ENCODE data around the gene MYOD1. TPM values are rescaled to one million over a fixed set of nuclear protein-coding genes. Genes with fewer than 3 reads are reported as not detected.

Gene MYOD1
- total RNA-seq, 1 experiment from 2014 or later: not detected

DNA sequence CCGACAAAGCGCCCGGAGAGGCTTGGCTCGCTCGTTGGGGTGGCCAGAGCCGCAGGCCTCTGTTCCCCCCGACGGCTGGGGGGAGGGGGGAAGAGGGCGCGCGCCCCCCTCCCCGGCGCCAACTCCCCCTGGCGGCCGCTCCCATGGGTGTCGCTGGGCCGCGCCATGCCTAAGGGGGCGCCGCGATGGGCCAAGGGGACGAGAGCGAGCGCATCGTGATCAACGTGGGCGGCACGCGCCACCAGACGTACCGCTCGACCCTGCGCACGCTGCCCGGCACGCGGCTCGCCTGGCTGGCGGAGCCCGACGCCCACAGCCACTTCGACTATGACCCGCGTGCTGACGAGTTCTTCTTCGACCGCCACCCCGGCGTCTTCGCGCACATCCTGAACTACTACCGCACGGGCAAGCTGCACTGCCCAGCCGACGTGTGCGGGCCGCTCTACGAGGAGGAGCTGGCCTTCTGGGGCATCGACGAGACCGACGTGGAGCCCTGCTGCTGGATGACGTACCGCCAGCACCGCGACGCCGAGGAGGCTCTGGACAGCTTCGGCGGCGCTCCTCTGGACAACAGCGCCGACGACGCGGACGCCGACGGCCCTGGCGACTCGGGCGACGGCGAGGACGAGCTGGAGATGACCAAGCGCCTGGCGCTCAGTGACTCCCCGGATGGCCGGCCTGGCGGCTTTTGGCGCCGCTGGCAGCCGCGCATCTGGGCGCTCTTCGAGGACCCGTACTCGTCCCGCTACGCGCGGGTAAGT lies 16.6 kb downstream of the MYOD1 start:
- Histone ChIP-seq H3K4me1 (ENCODE audit: control insufficient read depth, insufficient read depth, low read length) (no peaks in the 10 kb centered on the region), H3K9me3 (ENCODE audit: control insufficient read depth, insufficient read depth, low read depth, low read length) (no peaks in the 10 kb centered on the region), H3K27me3 (ENCODE audit: control insufficient read depth, insufficient read depth, low read length) (no peaks in the 10 kb centered on the region), H3K27ac (ENCODE audit: low read length) (no peak overlapping the region), H3K4me3 (ENCODE audit: low read depth in 2 of 2, low read length in 2 of 2) (no peak overlapping the region), H3K36me3 (ENCODE audit: control insufficient read depth, insufficient read depth, low read length) (no peaks in the 10 kb centered on the region)
- no TSS peak for BruUV-seq (replicated peaks)
- in situ Hi-C loops (cut with HindIII; ENCODE audit: low pct_unique_long_range_greater_than_20kb, low sequenced_read_pairs): no loop called here
- DNase-seq (ENCODE audit: low read depth, low spot score): no peak
- no peak for TF ChIP-seq REST (IDR thresholded peaks at IDR 0.05; ENCODE audit: insufficient read depth in 1 of 2, low read depth in 2 of 2, low read length in 1 of 2)
- TF ChIP-seq POLR2AphosphoS5 (IDR thresholded peaks at IDR 0.05; ENCODE audit: low read depth, low read length): no peak
- TF ChIP-seq, protein P1, sequence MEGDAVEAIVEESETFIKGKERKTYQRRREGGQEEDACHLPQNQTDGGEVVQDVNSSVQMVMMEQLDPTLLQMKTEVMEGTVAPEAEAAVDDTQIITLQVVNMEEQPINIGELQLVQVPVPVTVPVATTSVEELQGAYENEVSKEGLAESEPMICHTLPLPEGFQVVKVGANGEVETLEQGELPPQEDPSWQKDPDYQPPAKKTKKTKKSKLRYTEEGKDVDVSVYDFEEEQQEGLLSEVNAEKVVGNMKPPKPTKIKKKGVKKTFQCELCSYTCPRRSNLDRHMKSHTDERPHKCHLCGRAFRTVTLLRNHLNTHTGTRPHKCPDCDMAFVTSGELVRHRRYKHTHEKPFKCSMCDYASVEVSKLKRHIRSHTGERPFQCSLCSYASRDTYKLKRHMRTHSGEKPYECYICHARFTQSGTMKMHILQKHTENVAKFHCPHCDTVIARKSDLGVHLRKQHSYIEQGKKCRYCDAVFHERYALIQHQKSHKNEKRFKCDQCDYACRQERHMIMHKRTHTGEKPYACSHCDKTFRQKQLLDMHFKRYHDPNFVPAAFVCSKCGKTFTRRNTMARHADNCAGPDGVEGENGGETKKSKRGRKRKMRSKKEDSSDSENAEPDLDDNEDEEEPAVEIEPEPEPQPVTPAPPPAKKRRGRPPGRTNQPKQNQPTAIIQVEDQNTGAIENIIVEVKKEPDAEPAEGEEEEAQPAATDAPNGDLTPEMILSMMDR (IDR thresholded peaks at IDR 0.05): no peak
- no peak for TF ChIP-seq SIN3A (IDR thresholded peaks at IDR 0.05; ENCODE audit: borderline replicate concordance, insufficient read depth, low read depth, low read length)
- no peak for TF ChIP-seq TCF7L2 (IDR thresholded peaks at IDR 0.05; ENCODE audit: low read depth, low read length)
- ChIA-PET CTCF (no interaction called here), POLR2A (no interaction called here)
- no peak for ATAC-seq
- intact Hi-C loops (cut with micrococcal nuclease; ENCODE audit: unreplicated experiment): no loop called here

DNA sequence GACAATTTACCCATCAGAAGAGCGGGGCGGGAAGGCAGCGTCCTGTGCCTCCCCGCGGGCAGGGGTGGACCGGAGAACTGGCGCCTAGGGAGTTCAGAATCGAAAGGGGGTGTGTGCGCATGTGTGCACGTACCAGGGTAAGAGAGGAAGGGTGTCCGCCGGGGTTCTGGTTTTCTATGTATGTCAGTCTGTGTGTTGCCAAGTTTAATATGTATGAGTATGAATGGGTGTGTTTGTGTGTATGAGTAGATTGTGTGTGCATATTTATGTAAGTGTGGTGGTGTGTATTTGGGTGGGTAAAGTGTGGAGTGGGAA lies 17.2 kb downstream of the MYOD1 start:
- Histone ChIP-seq H3K9me3 (ENCODE audit: control insufficient read depth, insufficient read depth, low read depth, low read length) (no peaks in the 10 kb centered on the region), H3K36me3 (ENCODE audit: control insufficient read depth, insufficient read depth, low read length) (no peaks in the 10 kb centered on the region), H3K4me3 (ENCODE audit: low read depth in 2 of 2, low read length in 2 of 2) (no peak overlapping the region), H3K27ac (ENCODE audit: low read length) (no peak overlapping the region), H3K4me1 (ENCODE audit: control insufficient read depth, insufficient read depth, low read length) (no peaks in the 10 kb centered on the region), H3K27me3 (ENCODE audit: control insufficient read depth, insufficient read depth, low read length) (no peaks in the 10 kb centered on the region)
- DNase-seq (ENCODE audit: low read depth, low spot score) (no peak), ATAC-seq (no peak)
- no TSS peak for BruUV-seq (replicated peaks)
- TF ChIP-seq TCF7L2 (IDR thresholded peaks at IDR 0.05; ENCODE audit: low read depth, low read length) (no peak), POLR2AphosphoS5 (IDR thresholded peaks at IDR 0.05; ENCODE audit: low read depth, low read length) (no peak), REST (IDR thresholded peaks at IDR 0.05; ENCODE audit: insufficient read depth in 1 of 2, low read depth in 2 of 2, low read length in 1 of 2) (no peak)
- TF ChIP-seq, protein P1 (IDR thresholded peaks at IDR 0.05): no peak
- ChIA-PET POLR2A (no interaction called here), CTCF (no interaction called here)
- intact Hi-C loops (cut with micrococcal nuclease; ENCODE audit: unreplicated experiment) (no loop called here), in situ Hi-C loops (cut with HindIII; ENCODE audit: low pct_unique_long_range_greater_than_20kb, low sequenced_read_pairs) (no loop called here)

All from Panc1 (cell line).